Ovary (tissue), 3 donors: Measurements from ENCODE around the gene UBE2J1.

ENCODE experiments used
- EP300 ChIP-seq: sonication (generic); formaldehyde crosslinking; IDR thresholded peaks from one replicate; pipeline ENCODE4 v1.6.1; 2017; ENCODE audit warnings: antibody characterized with exemption
- TF ChIP-seq, protein P1 (sequence below), 3 donors: fragments of 450-650 bp in 2 of 3; fragments of 200-600 bp in 1 of 3; IDR thresholded peaks; one replicate each; pipeline versions ENCODE4 v1.5.1 to v1.8.0; 2016 to 2022; ENCODE audit warnings: antibody characterized with exemption in 3 of 3, mild to moderate bottlenecking in 1 of 3
- donor health status: DM: no; HTN: no; CAD: no.

DNA sequence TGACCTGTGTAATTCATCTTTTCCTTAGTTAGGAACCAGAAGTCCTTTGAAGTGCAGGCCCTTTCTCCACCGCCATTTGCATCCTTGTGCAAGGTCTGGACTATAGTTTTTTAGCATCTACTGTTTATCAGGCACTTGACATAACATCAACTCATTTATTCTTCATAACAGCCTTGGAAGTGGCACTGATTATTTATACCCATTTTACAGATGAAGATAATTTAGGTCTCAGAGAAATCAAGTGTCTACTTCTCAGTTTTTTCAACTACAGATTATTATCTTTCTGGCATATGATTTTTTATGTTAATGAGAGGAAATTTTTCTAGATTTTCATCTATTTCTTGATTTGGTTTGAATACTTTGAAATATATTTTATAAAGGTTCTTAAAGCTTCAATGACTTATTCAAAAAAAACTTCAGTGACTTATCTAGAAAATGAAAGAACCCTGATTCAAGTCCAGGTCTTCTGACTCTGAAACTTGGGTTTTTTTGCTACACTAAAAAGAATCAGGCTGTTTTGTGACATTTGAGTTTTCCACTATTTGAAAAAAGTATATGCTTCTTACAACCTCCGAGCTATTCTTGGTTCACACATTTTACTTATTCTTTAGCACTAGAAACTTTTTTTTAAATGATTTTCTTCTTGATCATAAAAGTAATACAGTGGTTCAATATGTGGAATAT lies 3.1 kb upstream of the UBE2J1 start:
- TF ChIP-seq, protein P1, sequence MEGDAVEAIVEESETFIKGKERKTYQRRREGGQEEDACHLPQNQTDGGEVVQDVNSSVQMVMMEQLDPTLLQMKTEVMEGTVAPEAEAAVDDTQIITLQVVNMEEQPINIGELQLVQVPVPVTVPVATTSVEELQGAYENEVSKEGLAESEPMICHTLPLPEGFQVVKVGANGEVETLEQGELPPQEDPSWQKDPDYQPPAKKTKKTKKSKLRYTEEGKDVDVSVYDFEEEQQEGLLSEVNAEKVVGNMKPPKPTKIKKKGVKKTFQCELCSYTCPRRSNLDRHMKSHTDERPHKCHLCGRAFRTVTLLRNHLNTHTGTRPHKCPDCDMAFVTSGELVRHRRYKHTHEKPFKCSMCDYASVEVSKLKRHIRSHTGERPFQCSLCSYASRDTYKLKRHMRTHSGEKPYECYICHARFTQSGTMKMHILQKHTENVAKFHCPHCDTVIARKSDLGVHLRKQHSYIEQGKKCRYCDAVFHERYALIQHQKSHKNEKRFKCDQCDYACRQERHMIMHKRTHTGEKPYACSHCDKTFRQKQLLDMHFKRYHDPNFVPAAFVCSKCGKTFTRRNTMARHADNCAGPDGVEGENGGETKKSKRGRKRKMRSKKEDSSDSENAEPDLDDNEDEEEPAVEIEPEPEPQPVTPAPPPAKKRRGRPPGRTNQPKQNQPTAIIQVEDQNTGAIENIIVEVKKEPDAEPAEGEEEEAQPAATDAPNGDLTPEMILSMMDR (IDR thresholded peaks at IDR 0.05) = no peak
- TF ChIP-seq EP300 = no peak
